ENCODE data around the gene XYLT1.

DNA sequence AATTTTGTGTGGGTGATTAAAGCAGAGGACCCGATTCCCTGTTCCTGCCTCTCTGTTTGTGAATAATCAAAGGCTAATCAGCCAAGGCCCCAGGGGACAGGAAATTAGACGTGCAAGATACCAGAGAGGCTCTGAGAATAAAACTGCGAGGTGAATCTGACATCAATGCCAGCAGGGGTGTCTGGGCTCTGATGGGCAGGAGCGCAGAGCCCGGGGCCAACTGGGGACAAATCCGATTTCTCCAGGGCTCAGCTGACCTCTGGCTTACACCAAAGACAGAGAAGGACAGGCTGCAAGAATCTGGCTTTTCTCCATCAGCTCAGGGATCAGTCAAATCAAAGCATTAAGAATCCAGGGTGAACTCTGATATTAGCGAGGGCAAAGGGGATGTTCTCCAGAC is 174.3 kb downstream of the XYLT1 start:
- TF ChIP-seq, protein P1, sequence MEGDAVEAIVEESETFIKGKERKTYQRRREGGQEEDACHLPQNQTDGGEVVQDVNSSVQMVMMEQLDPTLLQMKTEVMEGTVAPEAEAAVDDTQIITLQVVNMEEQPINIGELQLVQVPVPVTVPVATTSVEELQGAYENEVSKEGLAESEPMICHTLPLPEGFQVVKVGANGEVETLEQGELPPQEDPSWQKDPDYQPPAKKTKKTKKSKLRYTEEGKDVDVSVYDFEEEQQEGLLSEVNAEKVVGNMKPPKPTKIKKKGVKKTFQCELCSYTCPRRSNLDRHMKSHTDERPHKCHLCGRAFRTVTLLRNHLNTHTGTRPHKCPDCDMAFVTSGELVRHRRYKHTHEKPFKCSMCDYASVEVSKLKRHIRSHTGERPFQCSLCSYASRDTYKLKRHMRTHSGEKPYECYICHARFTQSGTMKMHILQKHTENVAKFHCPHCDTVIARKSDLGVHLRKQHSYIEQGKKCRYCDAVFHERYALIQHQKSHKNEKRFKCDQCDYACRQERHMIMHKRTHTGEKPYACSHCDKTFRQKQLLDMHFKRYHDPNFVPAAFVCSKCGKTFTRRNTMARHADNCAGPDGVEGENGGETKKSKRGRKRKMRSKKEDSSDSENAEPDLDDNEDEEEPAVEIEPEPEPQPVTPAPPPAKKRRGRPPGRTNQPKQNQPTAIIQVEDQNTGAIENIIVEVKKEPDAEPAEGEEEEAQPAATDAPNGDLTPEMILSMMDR (conservative IDR thresholded peaks at IDR 0.05; ENCODE audit: low read depth, low read length) = no peak
- TF ChIP-seq POLR2A (IDR thresholded peaks at IDR 0.05; ENCODE audit: low read depth, low read length) = no peak
- TF ChIP-seq, protein P2, sequence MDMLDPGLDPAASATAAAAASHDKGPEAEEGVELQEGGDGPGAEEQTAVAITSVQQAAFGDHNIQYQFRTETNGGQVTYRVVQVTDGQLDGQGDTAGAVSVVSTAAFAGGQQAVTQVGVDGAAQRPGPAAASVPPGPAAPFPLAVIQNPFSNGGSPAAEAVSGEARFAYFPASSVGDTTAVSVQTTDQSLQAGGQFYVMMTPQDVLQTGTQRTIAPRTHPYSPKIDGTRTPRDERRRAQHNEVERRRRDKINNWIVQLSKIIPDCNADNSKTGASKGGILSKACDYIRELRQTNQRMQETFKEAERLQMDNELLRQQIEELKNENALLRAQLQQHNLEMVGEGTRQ (IDR thresholded peaks at IDR 0.05; ENCODE audit: low read depth, low read length) = no peak
- TF ChIP-seq SMC3 (IDR thresholded peaks at IDR 0.05; ENCODE audit: low read depth, low read length) = no peak
- no peak for TF ChIP-seq RAD21 (IDR thresholded peaks at IDR 0.05; ENCODE audit: low read length)
- TF ChIP-seq MXI1 (IDR thresholded peaks at IDR 0.05; ENCODE audit: borderline replicate concordance, low read depth, low read length) = no peak
- TF ChIP-seq MAZ (IDR thresholded peaks at IDR 0.05; ENCODE audit: borderline replicate concordance, low read depth, low read length) = no peak
- no peak for TF ChIP-seq CEBPB (IDR thresholded peaks at IDR 0.05; ENCODE audit: low read depth, low read length)
- no peak for TF ChIP-seq RCOR1 (IDR thresholded peaks at IDR 0.05; ENCODE audit: insufficient replicate concordance, low read length)
- no peak for TF ChIP-seq MAFK (IDR thresholded peaks at IDR 0.05; ENCODE audit: low read depth, low read length)
- no peak for TF ChIP-seq FOS (IDR thresholded peaks at IDR 0.05; ENCODE audit: low read depth, low read length)
- no peak for TF ChIP-seq BHLHE40 (IDR thresholded peaks at IDR 0.05; ENCODE audit: low read depth, low read length)
- TF ChIP-seq, protein P3, sequence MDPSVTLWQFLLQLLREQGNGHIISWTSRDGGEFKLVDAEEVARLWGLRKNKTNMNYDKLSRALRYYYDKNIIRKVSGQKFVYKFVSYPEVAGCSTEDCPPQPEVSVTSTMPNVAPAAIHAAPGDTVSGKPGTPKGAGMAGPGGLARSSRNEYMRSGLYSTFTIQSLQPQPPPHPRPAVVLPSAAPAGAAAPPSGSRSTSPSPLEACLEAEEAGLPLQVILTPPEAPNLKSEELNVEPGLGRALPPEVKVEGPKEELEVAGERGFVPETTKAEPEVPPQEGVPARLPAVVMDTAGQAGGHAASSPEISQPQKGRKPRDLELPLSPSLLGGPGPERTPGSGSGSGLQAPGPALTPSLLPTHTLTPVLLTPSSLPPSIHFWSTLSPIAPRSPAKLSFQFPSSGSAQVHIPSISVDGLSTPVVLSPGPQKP (IDR thresholded peaks at IDR 0.05; ENCODE audit: borderline replicate concordance, low read depth, low read length) = no peak
